GM21528 (cell line): ENCODE data around the gene BORCS6.

ENCODE experiments used
- ATAC-seq: cut with Tn5 transposase; IDR thresholded peaks from one replicate; pipeline ENCODE4 v1.9.1; 2021; ENCODE audit warnings: mild to moderate bottlenecking, moderate library complexity; ENCODE audit not compliant: unreplicated experiment, low FRiP score

The BORCS6 gene

GRCh38 chr17:8144401-8145231 lies 45.4 kb downstream of the BORCS6 start:
- no peak for ATAC-seq

DNA sequence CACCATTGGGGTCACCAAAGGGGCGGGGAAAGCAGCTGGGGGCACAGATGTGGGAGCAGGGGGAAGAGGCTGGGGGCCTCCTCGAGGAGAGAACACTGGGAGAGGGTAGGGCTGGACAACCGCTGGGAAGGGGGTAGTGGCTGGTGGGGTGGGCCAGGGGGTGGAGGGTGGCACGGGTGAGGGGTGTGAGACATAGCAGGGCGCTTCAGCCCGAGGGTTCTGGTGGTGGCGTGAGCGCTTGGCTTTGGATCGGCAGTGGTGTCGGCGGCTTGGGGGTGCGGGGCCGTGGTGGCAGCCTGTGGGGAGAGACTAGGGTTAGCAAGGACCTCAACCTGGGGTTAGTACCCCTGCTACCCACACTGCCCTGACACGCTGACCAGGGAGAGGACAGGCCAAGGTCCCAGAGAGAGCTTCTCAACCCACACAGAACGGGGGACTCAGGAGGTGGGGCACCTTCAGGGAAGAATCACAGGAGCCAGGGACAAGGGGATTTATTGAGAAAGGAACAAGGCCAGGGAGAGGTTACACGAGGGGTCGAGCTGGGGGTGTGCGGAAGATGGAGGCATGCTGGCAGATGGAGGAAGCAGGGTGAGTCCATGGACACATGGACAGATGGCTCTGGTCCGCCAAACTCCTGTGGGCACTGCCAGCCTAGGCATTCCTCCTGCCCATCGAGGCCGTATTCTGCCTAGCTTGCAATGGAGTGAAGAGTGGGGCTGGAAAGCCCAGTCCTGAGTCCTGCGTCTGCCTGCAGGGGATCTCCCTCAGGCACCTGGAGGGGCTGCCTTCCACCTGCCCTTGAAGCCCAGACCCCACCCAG lies 46.2 kb downstream of the BORCS6 start:
- no peak for ATAC-seq

GRCh38 chr17:8142887-8143580 lies 46.9 kb downstream of the BORCS6 start:
- no peak for ATAC-seq

GRCh38 chr17:8142158-8142886 lies 47.7 kb downstream of the BORCS6 start:
- ATAC-seq: no peak

DNA sequence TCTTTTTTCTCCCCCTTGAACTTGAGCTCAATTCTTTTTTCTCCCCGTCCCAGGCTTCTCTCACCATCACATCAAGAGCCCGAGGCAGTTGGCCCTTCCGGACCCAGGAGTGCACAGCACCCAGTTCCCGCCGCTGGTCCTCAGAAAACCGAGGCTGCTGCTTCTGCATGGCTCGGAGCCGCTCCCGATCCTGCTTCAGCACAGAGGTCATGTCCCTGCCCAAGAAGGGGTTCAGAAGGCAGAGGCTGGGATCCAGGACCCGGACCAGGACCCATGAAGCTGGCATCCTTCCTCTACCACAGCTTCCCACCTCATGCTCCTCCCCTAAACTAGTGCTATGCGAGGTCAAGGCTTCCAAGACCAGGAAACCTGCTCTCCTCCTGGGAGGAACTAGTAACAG lies 48.2 kb downstream of the BORCS6 start:
- no peak for ATAC-seq

- ATAC-seq: no peak
Measured at GRCh38 chr17:8141045-8141444, 48.9 kb downstream of the BORCS6 start.

DNA sequence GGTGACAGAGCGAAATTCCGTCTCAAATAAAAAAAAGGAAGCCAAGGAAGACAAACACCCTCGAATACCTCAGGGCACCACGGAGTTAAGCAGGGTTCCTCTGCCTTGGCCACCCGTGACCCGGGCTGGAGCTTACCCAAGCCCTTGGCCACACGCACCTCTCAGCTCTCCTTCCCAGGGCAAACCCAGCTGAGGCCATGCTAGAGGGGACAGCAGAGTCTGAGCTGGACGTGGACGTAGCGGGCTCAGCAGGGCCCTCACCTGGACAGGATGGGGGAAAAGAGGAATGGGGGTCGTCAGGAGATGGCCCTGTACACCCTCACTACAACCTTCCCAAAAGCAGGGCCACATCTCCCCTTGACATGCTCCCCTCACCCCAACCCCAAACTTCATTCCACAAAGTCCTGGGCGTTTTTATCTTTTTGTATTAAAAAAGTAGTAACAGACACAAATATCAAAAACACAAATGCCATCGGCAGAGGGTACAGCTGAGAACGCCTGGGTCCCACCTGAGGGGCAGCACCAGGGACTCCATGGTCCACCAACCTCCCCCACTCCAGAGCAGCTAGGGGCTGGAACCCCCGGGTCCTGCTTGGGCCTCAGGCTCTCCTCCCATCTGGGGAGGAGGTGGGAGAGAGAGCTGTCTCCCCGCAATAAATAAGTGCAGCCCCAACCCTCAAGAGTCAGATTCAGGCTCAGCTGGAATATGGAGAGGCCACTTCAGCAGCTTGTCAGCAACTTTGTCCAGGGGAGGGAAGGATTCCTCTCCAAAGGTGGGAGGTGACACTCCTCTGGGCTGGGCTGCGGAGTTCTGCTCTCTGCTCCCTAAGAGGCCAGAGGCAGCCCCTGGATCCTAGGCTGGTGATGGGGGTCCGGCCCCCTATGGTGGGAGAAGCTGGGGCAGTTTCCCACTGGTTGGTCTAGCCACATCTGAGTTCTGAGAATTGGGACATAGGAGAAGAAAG lies 49.6 kb downstream of the BORCS6 start:
- no peak for ATAC-seq

- peak; percentile 69 for ATAC-seq
Measured at GRCh38 chr17:8138672-8139371, 51.2 kb downstream of the BORCS6 start.

- ATAC-seq: no peak
Measured at GRCh38 chr17:8138374-8138671, 51.7 kb downstream of the BORCS6 start.
